WERI-Rb-1 (cell line): ENCODE measurements around the gene TMEM242.

Source experiments
- DNase-seq: peaks from one replicate; pipeline ENCODE4 v3.0.0-alpha.2; 2020
- H3K27ac ChIP-seq: fragments of 250-450 bp; sonication (Bioruptor Pico); 2 replicates; pipeline ENCODE4 v1.5.1; 2020; ENCODE audit warnings: mild to moderate bottlenecking, moderate library complexity
- H3K27me3 ChIP-seq: fragments of 250-450 bp; sonication (Bioruptor Pico); 2 replicates; pipeline ENCODE4 v1.5.1; 2021; ENCODE audit warnings: mild to moderate bottlenecking, low read depth, moderate library complexity; ENCODE audit not compliant: insufficient read depth, severe bottlenecking
- H3K36me3 ChIP-seq: fragments of 250-450 bp; sonication (Bioruptor Pico); 2 replicates; pipeline ENCODE4 v1.5.1; 2020; ENCODE audit warnings: mild to moderate bottlenecking, moderate library complexity
- H3K4me3 ChIP-seq: 2 replicates; pipeline ENCODE4 v1.5.1; 2011; ENCODE audit warnings: low read depth, mild to moderate bottlenecking, control low read depth, low read length
- H3K9me3 ChIP-seq: fragments of 250-450 bp; sonication (Bioruptor Pico); 2 replicates; pipeline ENCODE4 v1.5.1; 2021; ENCODE audit warnings: mild to moderate bottlenecking, moderate library complexity; ENCODE audit not compliant: severe bottlenecking
- TF ChIP-seq, protein P1 (sequence below): IDR thresholded peaks from 2 replicates; pipeline ENCODE4 v1.5.1; 2011; ENCODE audit warnings: low read depth, mild to moderate bottlenecking, control low read depth, inconsistent platforms, low read length

Gene TMEM242

GRCh38 chr6:157273756-157274470, 49.4 kb downstream of the TMEM242 start:
- no peaks in the 10 kb centered on the region for H3K9me3 ChIP-seq
- DNase-seq, result peak; percentile 73
- H3K4me3 ChIP-seq, result peak overlapping the region; percentile 77
- TF ChIP-seq, protein P1, sequence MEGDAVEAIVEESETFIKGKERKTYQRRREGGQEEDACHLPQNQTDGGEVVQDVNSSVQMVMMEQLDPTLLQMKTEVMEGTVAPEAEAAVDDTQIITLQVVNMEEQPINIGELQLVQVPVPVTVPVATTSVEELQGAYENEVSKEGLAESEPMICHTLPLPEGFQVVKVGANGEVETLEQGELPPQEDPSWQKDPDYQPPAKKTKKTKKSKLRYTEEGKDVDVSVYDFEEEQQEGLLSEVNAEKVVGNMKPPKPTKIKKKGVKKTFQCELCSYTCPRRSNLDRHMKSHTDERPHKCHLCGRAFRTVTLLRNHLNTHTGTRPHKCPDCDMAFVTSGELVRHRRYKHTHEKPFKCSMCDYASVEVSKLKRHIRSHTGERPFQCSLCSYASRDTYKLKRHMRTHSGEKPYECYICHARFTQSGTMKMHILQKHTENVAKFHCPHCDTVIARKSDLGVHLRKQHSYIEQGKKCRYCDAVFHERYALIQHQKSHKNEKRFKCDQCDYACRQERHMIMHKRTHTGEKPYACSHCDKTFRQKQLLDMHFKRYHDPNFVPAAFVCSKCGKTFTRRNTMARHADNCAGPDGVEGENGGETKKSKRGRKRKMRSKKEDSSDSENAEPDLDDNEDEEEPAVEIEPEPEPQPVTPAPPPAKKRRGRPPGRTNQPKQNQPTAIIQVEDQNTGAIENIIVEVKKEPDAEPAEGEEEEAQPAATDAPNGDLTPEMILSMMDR, result no peak
- H3K27me3 ChIP-seq, result no peaks in the 10 kb centered on the region
- no peaks in the 10 kb centered on the region for H3K36me3 ChIP-seq
- peak overlapping the region; percentile 5; the same call in 1 of the 2 replicates for H3K27ac ChIP-seq

- Histone ChIP-seq H3K36me3 (no peaks in the 10 kb centered on the region), H3K27ac (no peak overlapping the region), H3K4me3 (no peak overlapping the region), H3K9me3 (no peaks in the 10 kb centered on the region), H3K27me3 (no peaks in the 10 kb centered on the region)
- DNase-seq, result peak; percentile 41
- TF ChIP-seq, protein P1, result no peak
Measured at GRCh38 chr6:157272866-157273755, 50.2 kb downstream of the TMEM242 start.

DNA sequence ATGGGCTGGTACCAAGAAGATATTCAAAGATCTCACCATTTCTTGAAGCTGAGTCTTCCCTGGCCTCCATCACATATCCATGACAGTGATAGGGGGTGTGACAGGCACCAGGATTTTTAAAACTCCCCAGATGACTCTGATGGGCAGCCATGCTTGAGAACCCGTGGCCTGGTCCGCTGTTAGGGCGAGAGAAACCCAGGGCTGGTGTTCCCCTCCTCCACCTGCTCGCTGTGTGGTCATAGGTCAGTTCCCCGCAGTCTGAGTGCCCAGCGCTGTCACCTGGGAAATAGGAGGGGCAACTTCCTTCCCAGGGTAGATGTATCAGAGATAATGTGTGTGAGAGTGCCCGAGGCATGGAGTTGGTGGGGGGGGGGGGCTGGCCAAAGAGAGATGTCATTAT, 50.9 kb downstream of the TMEM242 start:
- TF ChIP-seq, protein P1, result no peak
- DNase-seq, result no peak
- Histone ChIP-seq H3K27me3 (no peaks in the 10 kb centered on the region), H3K4me3 (no peak overlapping the region), H3K27ac (no peak overlapping the region), H3K36me3 (no peaks in the 10 kb centered on the region), H3K9me3 (no peaks in the 10 kb centered on the region)

- TF ChIP-seq, protein P1, result no peak
- Histone ChIP-seq H3K36me3 (no peaks in the 10 kb centered on the region), H3K4me3 (no peak overlapping the region), H3K27me3 (no peaks in the 10 kb centered on the region), H3K27ac (no peak overlapping the region), H3K9me3 (no peaks in the 10 kb centered on the region)
- DNase-seq, result no peak
Measured at GRCh38 chr6:157271911-157272310, 51.4 kb downstream of the TMEM242 start.

DNA sequence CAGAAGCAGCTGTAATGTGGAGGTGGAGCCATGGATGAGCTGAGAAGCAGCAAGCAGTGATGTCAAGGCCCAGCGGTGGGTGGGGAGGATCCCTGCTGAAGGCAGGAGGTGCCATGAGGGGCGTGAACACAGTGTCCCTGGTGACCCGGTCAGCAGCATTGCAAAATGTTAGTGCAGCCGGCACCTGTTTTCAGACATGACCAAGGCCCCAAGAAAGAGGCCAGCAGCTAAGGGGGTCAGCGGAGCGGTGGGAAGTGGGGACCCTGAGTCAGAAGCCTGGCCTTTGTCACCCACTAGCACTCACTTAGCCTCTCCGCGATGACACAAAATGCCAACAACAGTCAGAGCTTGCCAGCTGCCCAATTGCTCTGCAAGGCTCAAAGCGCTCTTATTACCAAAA, 51.9 kb downstream of the TMEM242 start:
- Histone ChIP-seq H3K9me3 (no peaks in the 10 kb centered on the region), H3K27ac (no peak overlapping the region), H3K4me3 (no peak overlapping the region), H3K36me3 (no peaks in the 10 kb centered on the region), H3K27me3 (no peaks in the 10 kb centered on the region)
- no peak for DNase-seq
- TF ChIP-seq, protein P1, result no peak
